Activated CD8-positive, alpha-beta memory T cell treated with anti-CD3 and anti-CD28 coated beads for 48 hours (primary cell): ENCODE results near the gene ADAP2.
"Not testable (repeated sequence)": the region's sequence is repeated elsewhere in the genome, so short reads cannot be mapped to it uniquely, and the experiment has no call there.

Experiments used
- DNase-seq, 3 experiments: peaks; one replicate each; pipeline ENCODE4 v3.0.0-alpha.2; 2020; ENCODE audit warnings: low read depth in 2 of 3, low spot score in 2 of 3

ADAP2 gene, protein sequence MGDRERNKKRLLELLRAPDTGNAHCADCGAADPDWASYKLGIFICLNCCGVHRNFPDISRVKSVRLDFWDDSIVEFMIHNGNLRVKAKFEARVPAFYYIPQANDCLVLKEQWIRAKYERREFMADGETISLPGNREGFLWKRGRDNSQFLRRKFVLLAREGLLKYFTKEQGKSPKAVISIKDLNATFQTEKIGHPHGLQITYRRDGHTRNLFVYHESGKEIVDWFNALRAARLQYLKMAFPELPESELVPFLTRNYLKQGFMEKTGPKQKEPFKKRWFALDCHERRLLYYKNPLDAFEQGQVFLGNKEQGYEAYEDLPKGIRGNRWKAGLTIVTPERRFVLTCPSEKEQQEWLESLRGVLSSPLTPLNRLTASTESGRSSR

DNA sequence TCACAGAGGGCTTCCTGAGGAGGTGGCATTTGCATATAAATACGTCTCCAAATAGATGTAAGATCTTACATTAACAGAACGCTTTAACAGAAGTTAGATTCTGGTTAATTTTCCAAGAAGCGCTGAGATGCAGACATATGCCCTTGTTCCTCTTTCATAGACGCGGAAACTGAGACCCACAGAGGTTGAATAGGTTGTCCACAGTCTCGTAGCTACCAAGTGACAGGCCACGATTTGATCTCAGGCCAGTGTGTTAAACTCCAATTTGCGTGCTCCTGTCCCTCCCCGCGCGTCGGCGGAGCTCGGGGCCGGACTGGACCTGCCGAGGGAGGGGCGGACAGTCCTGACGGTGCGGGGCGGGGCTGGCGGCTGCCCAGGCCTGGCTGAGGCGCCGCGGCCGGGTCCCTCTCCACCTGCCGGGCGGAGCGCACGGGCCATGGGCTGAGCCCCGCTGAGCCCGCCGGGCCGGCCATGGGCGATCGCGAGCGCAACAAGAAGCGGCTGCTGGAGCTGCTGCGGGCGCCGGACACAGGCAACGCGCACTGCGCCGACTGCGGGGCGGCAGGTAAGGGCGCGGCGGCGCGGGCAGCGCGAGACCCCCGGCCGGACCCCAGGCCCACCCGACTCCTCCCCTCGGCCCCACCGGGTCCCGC is at the start of gene ADAP2:
Gene ADAP2 (plus strand): TSS at position 402 of the 653 bp plus-strand sequence. CDS start 70 bp downstream, at position 472.
- no peak for DNase-seq

DNA sequence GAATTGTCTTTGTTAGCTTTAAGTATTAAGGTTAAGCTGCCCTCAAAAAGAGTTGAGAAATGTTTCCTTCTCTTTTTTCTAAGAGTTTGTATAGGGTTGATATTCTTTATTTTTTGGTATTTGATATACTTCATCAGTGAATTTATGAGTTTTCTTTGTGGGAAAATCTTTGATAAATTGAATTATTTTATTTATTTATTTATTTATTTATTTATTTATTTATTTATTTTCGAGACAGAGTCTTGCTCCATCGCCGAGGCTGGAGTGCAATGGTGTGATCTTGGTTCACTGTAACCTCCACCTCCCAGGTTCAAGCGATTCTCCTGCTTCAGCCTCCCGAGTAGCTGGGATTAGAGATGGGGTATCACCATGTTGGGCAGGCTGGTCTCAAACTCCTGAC is 35.6 kb upstream of the ADAP2 start:
- no peak for DNase-seq

DNA sequence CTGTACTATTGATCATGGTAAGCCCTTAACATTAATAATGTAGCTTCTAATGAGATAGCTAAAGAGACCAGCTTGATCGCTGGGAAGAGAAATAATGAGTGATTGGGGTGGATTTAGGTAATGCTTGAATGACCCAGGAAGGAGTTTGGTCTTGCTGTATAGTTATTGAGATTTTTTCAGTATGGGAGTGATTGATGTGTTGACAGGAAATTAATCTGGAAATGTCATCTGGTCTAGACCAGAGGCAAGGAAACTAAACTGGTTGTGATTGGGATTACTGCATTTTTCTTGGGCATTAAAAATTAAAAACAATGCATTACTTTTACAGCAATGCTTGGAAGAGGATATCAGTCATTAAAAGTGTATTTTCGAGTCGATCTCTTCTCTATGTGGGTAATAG is 27.5 kb upstream of the ADAP2 start:
- no peak for DNase-seq

DNA sequence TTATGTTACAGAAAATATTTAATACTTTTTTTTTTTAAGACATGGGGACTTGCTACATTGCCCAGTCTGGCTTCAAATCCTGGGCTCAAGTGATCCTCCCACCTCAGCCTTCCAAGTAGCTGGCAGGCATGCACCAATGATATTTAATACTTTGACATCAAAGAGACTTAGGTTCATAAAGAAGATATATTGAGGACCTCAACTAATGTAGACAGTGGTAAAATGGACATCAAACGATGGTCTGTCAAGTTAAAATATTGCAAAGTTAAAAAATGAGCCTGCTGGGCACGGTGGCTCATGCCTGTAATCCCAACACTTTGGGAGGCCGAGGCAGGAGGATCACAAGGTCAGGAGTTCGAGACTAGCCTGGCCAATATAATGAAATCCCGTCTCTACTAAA is 24.4 kb upstream of the ADAP2 start:
- DNase-seq, result no peak

DNA sequence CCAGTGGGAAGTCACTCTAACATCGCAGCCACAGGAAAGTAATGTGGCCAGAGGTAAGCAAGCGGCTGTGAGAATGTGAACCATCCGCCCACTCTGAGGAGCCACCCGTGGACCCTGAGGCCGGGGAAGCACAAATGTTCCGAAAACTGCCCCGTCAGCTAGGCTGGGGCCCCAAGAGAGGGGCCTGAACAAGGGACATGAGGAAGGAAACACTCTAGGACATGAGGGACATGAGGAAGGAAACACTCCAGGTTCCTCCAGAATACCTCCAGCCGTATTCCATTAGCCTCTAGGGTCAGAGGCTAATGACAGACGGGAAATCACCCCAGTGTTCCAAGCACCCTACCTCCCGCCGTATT is 16.0 kb upstream of the ADAP2 start:
- peak in 2 of 3 experiments; percentile 6 to 7 for DNase-seq

DNA sequence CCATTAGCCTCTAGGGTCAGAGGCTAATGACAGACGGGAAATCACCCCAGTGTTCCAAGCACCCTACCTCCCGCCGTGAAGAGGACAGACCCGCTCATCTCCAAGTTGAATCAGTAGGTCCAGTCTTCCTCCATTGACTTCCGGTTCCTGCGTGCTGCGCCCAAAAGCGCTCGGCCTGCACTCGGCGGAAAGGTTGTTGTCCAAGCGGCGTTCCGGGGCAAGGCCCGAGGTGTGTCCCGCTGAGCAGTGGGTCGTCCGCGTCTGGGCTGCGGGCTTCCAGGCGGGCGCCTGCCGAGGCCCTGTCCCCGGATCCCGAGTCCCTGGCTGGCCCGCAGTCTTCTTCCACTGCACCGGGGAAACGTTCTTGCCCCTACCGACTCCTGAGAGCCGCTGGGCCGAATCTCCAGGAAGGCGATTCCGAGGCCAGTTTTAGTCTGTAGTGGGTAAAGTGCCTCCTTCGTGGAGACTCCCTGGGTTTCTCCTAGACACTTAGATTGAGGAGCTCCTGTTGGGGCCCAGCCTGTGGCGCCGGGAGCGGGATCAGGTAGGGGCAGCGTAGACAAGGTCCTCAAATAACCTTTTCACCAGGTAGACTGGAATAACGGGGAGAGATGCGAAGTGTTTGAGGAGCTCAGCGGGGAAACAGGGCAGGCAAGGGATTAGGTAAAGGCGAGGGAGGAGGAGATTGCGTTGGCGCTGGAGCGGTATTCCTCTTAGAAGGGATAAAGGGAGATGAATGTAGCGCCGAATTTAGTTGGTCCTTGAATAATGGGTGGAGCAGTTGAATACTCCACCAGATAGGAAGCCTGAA is 15.4 kb upstream of the ADAP2 start, which contains the start of gene TEFM:
Gene TEFM (minus strand): TSS at position 138 of the 811 bp plus-strand sequence. CDS start 40 bp downstream, at position 98.
- peak; percentile 74 to 83 (median 82) for DNase-seq

DNA sequence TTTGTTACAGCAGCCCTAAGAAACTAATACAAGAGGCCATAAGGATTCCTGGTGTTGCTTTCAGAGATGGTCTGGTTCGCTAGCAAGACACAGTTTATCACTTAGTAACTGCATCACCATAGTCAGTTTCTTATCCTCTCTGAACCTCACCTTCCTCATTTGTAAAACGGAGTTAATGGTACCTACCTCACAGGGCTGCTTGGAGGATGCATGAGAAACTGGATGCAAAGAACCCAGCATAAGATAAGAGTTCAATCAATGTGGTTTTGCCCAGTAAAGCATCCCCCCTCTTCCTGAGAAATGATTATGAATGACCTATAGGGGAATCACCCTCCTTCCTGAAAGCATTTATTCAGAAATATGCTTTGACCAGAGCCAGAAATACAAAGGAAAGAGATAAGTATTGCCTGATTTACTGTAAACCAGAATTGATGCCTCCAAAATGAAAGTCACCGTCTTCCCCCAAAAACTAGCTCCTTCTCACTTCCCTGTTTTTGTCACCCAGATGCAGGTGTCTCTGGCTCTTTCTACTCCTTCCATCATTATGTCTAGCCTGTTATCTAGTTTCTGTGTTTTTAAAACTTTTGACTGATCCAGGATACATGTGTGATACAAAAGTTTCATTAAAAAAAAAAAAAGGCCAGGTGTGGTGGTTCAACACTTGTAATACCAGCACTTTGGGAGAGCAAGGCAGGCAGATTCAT is 12.9 kb upstream of the ADAP2 start:
- DNase-seq, result no peak

DNA sequence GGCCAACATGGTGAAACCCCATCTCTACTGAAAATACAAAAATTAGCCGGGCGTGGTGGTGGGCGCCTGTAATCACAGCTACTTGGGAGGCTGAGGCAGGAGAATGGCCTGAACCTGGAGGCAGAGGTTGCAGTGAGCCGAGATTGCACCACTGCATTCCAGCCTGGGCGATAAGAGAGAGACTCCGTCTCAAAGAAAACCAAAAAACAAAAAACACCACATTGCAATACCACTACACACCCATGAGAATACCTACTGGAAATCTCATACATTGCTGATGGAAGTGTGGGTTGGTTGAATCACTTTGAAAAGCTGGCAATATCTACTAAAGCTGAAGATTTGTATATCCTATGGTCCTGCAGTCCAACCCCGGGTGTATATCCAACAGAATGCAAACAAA is 11.6 kb upstream of the ADAP2 start:
- DNase-seq, result not testable (repeated sequence)

DNA sequence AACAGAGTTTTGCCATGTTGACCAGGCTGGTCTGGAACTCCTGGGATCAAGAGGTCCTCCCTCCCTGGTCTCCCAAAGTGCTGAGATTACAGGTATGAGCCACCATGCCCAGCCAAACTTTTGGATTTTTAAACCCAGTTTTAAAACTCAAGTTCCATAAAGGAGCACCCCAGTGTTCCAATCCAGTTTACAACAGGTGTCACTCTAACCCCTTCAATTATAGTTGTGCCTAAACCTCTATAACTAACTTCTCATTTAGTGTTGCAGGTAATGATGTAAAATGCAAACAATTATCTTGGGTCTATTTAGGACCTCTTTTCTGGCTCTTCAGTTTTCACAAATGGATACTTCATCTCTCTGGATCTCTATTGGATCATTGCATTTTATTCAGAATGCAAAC is 7.8 kb upstream of the ADAP2 start:
- DNase-seq, result no peak

DNA sequence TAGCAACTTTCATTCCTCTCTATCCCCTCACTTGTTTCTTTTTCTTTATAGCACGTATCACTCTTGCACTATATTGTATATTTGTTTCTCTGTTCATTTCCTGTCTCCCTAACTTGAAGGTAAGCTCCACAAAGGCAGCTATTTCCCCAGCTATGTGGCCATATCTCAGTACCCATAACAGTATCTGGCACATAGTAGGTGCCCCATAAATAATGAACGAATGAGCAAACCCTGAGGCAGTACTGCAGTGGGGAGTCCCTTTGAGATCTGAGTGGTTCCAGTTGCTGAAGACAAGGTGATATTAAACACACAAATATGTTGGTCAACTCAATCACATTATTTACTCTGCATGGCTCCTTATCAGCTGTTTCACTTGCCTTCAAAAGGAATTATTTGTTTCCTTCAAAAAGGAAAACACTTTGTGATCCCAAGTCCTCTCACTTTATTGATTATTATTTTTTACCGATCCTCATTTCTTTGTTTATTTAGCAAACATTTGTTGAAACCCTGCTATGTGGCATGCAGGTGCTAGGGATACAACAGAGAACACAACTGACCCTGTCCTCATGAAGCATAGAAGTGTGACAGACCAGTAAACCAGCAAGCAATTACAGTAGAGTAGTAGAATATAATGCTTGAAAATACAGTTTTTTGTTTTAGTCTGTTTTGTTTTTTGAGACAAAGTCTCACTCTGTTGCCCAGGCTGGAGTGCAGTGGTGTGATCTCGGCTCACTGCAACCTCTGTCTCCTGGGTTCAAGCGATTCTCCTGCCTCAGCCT is 5.7 kb upstream of the ADAP2 start:
- DNase-seq, result no peak

DNA sequence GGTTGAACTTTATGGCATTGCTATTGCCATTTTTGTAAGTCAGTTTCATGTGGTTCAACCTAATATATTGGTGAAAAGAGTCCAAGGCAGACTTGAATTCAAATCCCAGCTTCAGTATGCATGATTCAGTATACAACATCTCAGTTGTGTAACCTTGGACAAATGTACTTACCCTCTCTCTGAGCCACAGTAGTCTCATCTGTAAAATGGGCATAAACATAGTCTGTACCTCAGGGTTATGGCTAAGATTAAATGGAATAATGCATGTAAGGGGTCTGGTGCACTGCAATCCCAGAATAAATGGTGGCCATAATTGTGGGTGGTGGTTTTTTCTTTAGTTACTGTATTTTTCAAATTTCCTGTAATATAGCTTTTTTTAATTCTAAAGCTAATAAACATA is 4.7 kb upstream of the ADAP2 start:
- no peak for DNase-seq

DNA sequence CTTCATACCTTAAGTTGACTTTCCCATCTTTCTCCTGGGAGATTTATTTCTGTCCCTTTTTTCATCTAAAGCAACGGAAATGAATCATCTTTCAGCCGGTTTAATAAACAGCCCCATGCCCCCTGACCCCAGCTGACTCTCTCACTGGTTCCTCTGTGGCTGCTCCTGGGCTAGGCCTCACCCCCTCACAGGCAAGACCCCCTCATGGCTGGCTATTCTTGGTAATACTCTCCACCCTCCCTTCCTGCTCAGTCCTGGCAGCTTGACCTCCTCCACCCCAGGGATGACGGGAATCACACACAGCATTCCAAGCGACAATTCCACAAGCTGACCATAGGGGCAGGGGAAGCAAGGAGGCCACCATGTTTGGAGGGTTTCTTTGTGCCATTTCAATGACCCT is 1.5 kb upstream of the ADAP2 start:
- no peak for DNase-seq

DNA sequence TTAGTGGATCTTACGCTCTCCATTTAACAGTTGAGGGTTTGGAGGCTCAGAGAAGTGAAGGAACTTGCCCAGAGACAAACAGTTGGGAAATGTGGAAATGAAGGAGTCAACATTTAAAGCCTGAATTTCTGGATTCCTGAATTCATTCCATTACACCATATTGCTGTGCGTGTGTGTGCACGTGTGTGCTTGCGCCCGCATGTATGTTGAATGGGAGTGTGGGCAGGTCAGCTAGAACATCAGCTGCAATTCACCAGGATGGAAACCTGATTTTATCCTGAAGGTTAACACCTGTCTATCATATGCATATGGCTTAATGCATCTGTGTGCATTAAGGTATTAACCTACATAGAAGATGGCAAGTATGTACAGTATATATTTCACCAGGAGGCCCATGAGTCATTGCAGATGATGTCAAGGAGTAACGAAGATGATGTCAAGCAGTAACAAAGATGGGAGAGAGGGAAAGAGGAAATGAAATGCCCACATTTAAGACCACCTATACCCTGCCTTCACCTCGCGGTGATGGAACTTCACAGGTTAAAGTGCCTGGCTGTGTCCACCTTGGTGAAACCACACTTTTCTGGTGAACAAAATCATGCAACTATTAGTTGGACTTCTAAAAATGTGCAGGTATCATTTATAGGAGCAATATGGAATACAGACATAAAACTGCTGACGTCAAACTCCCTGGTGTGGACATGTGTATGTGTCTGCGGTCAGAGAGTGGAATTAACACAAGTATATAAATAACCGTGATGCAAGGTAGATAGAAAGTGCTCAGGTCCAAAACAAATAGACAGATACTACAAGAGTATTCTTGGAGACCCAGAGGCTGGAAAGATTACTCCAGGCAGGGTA is 832 bp upstream of the ADAP2 start:
- no peak for DNase-seq

DNA sequence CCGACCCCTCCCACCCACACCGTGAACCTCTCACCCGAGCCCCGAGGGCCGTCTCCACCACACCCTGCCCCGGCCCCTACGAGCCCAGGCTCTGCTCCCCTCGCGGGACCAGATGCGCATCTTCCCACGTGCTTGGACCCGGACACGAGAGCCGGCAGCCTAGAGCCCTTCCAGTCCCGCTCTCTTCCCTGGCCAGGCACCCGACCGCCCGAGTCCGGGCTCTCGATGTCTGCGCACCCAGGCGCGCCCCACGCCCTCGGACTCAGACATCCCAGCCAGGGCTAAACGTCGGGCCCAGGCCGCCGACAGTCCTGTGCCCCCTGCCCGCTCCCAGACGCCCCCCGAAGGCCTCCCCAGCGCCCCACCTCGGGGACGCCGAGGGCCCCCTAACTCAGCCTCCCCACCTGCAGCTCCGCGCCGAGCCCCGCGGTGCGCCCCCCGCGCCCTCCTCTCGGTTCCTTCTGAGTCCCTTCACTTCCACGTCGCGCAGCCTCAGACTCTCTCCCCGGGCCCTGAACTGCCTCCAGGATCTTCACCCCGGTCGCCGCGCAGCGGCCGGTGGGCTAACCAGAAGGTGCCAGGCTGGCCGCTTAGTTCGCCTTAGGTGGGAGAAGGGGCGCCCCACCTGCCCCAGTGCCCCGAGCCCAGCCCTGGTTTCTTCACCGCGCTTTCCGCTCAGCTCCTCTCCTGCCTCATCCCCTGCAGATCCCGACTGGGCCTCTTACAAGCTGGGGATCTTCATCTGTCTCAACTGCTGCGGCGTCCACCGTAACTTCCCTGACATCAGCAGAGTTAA is 688 bp downstream of the ADAP2 start:
- no peak for DNase-seq

DNA sequence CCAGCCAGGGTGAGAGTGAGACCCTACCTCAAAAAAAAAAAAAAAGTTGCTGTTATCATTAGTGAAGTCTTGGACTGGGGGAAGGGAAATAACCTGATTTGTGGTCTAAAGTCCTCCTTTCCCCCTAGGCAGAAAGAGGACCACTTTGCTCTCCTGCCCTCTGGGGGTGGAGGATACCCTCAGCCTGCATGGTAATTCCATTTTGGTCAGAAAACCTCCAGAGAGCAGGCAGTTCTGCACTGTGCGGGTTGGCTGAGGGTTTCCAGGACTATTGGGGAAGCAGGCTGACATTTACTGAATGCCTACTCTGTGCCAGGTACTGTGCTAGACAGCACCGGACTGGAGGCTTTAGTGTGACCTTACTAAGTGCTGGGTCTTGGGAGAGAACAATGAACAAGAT is 2.6 kb downstream of the ADAP2 start:
- DNase-seq, result no peak

DNA sequence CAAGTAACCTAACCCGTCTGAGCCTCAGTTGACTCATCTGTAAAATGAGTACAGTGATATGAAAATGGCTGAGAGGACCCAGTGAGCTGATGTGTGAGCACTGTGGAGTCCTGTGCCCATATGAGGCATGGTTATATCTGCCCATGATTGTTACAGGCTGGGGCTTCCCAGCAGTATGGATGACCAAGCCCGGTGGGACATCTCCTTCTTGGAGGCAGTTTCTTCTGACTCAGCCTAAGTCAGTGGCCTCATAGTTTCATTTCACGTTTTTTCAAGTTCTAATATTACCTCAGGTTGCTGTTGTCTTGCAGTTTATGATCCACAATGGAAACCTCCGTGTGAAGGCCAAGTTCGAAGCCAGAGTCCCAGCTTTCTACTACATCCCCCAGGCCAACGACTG is 4.8 kb downstream of the ADAP2 start:
- no peak for DNase-seq

DNA sequence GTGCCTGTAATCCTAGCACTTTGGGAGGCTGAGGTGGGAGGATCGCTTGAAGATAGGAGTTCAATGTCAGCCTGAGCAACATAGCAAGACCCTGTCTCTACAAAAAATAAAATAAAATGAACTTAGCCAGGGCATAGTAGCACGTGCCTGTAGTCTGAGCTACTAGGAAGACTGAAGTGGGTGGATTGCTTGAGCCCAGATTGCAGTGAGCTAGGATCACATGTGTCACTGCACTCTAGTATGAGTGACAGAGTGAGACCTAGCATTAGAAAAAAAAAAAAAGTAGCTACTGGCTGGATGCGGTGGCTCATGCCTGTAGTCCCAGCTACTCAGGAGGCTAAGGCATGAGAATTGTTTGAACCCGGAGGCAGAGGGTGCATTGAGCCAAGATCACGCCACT is 6.0 kb downstream of the ADAP2 start:
- DNase-seq, result no peak

DNA sequence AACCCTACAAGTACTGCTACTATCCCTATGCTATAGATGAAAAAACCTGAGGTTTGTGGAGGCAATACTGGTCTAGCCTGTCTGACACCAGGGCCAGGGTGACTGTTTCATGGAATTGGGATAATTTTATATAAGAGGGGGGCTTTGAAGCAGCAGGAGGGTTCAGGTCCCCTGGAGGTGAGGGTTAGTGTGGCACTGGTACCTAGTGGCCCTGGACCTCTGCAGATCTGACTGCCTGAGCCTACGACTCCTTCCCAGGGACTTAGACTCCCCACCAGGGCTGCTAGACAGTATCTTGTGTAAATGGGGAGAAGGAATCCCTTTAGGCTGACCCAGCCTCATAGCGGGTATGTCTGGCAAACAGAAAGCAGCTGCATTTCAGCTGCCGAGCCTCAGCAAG is 6.8 kb downstream of the ADAP2 start:
- no peak for DNase-seq
